GM12891 (cell line): Measurements from ENCODE around the gene EFCAB14.

Experiments used
- POLR2AphosphoS5 ChIP-seq: IDR thresholded peaks from 2 replicates; pipeline ENCODE4 v1.6.1; 2011; ENCODE audit warnings: low read depth, low read length, control low read depth
- POU2F2 ChIP-seq: IDR thresholded peaks from 2 replicates; pipeline ENCODE4 v1.6.1; 2011; ENCODE audit warnings: low read depth, mild to moderate bottlenecking, control low read depth, low read length, moderate library complexity

DNA sequence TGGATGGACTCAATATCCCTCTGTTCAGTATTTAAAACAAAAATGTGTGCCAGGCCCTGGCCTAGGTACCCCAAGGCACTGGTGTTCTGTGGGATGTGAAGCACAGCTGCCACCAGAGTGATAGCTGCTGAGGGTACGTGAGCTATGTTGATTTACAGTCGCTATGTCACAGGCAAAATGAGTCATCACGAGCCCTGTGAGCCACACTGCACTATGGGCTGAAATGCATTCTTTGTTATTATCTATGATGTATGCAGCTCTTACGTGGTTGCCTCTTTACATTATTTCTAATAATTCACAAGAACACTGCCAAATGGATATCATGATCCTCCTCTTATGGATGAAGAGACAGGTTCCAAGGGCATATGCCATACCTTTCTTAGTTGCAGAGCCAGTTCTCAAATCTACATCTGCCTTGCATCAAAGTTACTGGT lies 45.1 kb downstream of the EFCAB14 start:
- no peak for TF ChIP-seq POU2F2
- TF ChIP-seq POLR2AphosphoS5: no peak
